Urinary bladder (tissue), 4 donors: Measurements from ENCODE around the gene CRHR2. TPM values are rescaled to one million over a fixed set of nuclear protein-coding genes. Genes with fewer than 3 reads are reported as not detected.
"Not testable (repeated sequence)": the region's sequence is repeated elsewhere in the genome, so short reads cannot be mapped to it uniquely, and the experiment has no call there.

Source experiments
- DNase-seq: peaks from one replicate; pipeline ENCODE4 v3.0.0-alpha.2; 2015; ENCODE audit errors: extremely low spot score
- H3K27ac ChIP-seq: one replicate; pipeline ENCODE4 v1.5.1; 2013; ENCODE audit warnings: low read depth, mild to moderate bottlenecking, moderate library complexity
- H3K36me3 ChIP-seq: one replicate; pipeline ENCODE4 v1.6.1; 2013; ENCODE audit warnings: mild to moderate bottlenecking, moderate library complexity; ENCODE audit not compliant: insufficient read depth
- H3K4me1 ChIP-seq: one replicate; pipeline ENCODE4 v1.6.1; 2013; ENCODE audit warnings: mild to moderate bottlenecking, moderate library complexity; ENCODE audit not compliant: insufficient read depth
- H3K4me3 ChIP-seq: one replicate; pipeline ENCODE4 v1.5.1; 2013; ENCODE audit warnings: low read depth, low read length
- WGBS: extraction: QIAGEN DNeasy Blood & Tissue Kit; methylation state at CpG from one replicate; pipeline ENCODE4 v1.1.7; 2013; 5-methylcytosine and 5-hydroxymethylcytosine counted together
- polyA plus RNA-seq: library from polyadenylated mRNA; stranded (reverse); fragments of 200-250 nt; gene quantifications from one replicate; pipeline ENCODE4 v1.2.3, GENCODE V29; 2013
- total RNA-seq: library from RNA; depleted of rRNA; stranded (reverse); fragments of >200 nt; gene quantifications from one replicate; pipeline ENCODE4 v1.2.3, GENCODE V29; 2014
- donor health status: healthy with polysubstance abuse.
- donor health status: healthy.

Gene CRHR2
- total RNA-seq (0.16 TPM), polyA plus RNA-seq (0.03 TPM)

DNA sequence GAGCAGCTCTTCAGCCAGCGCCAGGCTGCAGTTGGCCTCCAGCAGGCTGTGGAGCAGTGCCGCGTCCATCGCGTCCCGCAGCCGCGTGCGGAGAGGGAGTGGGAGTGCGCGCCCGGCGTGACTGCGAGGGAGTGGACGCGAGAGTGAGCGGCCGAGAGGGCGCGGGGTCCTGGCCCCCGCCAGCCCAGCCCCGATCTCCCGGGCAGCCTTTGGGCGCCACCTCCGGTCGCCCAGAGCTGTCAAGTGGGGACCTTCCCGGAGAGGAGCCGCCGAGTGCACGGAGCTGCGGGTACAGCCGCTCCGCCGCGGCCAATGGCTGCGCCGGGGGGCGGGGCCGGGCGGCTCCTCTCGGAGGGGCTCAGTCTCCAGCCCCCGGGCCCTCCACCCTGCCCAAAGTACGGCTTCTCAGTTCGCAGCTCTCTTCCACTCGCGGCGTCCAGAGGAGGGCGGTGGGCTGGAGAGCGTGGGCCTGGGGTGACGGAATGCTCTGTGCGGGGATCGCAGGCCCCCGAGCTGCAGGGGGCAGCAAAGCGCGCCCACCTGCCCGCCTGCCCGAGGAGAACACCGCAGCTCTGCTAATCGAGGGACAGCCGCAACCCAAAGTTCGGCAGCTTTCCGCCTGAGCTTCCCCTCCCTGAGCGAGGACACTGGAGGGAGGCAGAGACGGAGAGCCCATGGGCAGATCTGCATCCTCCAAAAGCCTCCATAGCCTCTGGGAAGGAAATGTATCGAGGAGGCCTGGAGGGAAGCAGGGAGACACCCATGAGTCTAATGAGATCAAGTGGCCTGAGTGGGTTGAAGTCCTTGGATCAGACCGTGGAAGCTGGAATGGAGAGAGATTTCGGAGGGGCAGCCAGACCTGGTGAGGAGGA, at the start of gene CRHR2:
TSS of gene CRHR2 (minus strand) at position 245 of the 872 bp plus-strand sequence. CDS start at position 69, 176 bp downstream.
- Histone ChIP-seq H3K4me3 (peak within 1 kb of the TSS; percentile 35), H3K27ac (no peak within 1 kb of the TSS), H3K4me1 (no peaks in the 10 kb centered on the region), H3K36me3 (no peaks in the 10 kb centered on the region)
- DNase-seq, result no peak
- 4% methylated on average over 67 of the region's 67 CpGs for WGBS

DNA sequence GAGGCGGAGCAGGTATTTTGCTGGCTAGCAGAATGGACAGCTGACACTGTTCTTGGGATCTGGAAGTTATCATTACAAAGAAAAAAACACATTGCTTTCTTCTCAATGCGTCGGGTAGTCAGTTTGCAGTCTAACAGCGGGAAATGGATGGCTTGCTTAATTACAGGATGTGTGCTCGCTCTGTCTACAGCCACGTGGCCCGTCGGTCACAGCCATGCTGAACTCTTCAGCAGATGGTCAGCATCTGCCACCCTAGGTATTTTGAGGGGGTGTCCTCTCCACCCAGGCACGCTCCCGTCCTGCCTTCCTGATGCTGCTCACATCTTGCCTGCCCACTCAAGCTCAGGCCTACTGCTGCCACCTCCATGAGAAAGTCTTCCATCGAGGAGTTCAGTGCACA, 49.3 kb upstream of the CRHR2 start:
- H3K4me1 ChIP-seq, result no peaks in the 10 kb centered on the region
- H3K27ac ChIP-seq, result no peak overlapping the region
- 57% methylated on average over 11 of the region's 11 CpGs for WGBS
- H3K4me3 ChIP-seq, result no peak overlapping the region
- no peak for DNase-seq
- H3K36me3 ChIP-seq, result no peaks in the 10 kb centered on the region

DNA sequence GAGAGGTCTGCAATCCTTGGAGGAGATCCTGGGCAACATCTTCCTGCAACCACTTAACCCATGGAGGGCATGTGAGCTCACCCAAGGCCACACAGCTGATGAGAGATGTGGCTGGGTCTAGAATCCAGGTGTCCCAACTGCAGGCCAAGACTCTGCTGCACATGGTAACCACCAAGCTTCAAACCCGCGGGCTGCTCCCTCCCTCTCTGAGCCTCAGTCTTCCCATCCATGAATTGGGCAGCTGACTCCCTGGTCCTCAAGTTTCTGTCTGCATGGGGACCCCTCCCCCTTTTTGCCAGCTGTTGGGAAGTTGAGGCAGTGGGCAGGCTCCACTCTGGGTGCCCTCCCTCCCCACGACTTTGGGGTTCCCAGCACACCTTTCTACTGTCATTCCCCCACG, 48.7 kb upstream of the CRHR2 start:
- H3K4me3 ChIP-seq, result no peak overlapping the region
- no peak for DNase-seq
- WGBS, result 80% methylated on average over 4 of the region's 4 CpGs
- no peaks in the 10 kb centered on the region for H3K36me3 ChIP-seq
- no peak overlapping the region for H3K27ac ChIP-seq
- H3K4me1 ChIP-seq, result no peaks in the 10 kb centered on the region

DNA sequence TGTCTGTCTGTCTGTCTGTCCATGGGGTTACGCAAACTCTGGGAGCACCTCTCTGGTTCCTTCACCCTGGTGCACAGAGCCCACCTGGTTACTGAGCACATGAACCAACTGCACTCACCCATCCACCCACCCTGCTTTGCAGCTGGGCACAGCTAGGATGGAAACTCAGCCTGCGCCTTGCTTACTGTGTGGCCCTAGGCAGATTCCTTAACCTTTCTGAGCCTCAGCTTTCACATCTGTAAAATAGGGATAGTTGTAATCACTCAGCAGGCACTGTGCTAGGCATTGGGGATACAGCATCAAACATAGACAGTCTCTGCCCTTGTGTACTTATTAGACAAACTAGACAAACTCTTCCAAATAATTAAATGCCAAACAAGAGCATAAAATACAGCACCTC, 47.8 kb upstream of the CRHR2 start:
- H3K4me3 ChIP-seq, result no peak overlapping the region
- no peak overlapping the region for H3K27ac ChIP-seq
- no peak for DNase-seq
- 100% methylated on average over 2 of the region's 2 CpGs for WGBS
- no peaks in the 10 kb centered on the region for H3K4me1 ChIP-seq
- H3K36me3 ChIP-seq, result no peaks in the 10 kb centered on the region

DNA sequence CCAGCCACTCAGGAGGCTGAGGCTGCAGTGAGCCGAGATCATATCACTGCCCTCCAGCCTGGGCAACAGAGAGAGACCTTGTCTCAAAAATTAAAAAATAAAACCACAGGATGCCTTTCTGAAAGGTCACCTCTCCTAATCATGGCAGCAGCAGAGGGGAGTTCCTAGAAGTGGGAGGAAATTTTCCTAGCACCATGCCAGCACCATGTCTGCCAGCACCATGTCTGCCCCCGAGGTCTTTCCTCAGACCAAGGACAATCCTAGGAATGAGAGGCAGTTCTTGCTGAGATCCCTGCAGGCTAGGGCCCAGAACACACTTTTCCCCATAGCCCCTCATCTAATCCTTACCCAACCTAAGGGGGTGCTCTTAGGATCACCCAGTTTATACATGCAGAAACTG, 47.4 kb upstream of the CRHR2 start:
- DNase-seq, result no peak
- Histone ChIP-seq H3K27ac (no peak overlapping the region), H3K36me3 (no peaks in the 10 kb centered on the region), H3K4me3 (no peak overlapping the region), H3K4me1 (no peaks in the 10 kb centered on the region)
- 73% methylated on average over 2 of the region's 2 CpGs for WGBS

DNA sequence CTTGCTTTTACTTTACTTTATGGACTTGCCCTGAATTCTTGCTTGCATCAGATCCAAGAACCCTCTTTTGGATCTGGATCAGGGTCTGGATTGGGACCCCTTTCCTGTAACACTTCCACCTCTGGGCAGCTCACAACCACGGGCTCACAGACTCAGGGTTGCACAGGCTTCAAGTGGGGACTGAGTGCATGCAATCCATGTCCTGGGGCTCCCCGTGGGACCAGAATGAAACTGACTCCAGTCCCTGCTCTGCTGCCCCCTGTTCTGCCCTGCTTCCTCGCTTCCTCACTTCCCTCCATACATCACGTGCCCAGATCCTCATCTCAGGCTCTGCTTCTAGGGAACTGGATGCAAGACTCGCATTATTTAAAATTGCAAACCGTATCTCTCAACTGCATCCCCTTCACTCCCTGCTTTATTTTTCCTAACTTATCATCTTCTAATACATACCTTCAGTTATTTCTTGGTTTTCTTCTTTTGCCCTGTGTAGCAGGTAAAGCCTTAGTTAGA, 46.4 kb upstream of the CRHR2 start:
- Histone ChIP-seq H3K36me3 (no peaks in the 10 kb centered on the region), H3K27ac (no peak overlapping the region), H3K4me3 (no peak overlapping the region), H3K4me1 (no peaks in the 10 kb centered on the region)
- 68% methylated on average over 6 of the region's 6 CpGs for WGBS
- DNase-seq, result no peak

DNA sequence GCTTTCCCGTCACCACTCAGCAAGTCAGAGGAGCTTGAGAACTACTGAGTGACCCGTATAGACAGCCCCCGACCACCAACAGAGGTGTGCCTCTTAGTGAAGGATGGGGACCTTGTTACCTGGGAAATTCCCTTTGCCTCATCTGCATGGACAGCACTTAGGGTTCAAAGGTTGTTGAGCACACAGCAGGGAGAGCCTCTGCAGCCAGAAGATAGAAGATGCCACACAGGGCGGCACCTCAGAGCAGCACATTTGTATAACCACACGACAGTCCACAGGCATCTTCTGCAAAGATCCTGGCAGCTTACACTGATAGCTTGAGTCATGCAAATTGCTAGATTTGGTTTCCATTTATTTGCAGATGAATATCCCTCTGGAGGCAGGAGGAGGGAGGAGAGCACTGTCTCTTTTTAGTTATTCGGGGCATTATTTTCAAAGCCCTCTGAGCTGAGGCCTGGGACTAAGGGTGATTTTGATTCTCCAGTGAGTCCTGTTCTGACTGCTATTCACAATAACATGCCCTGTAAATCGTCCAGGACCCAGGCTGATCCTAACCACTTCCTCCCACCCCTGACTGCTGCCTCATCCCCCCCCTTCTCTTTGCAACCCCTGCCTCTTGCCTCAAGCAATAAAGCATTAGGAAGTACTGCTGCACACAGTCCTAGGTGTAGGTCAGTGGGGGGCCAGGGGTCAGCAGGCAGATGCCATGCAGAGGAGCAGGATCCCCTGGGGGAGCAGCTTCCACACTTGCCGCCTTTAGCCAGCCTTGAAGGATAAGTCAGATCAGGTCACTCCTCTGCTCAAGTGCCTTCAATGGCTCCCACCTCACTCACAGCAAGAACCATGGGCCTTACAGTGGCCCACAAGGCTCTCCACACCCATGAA, 45.0 kb upstream of the CRHR2 start:
- Histone ChIP-seq H3K4me1 (no peaks in the 10 kb centered on the region), H3K36me3 (no peaks in the 10 kb centered on the region), H3K4me3 (no peak overlapping the region), H3K27ac (no peak overlapping the region)
- 59% methylated on average over 8 of the region's 8 CpGs for WGBS
- no peak for DNase-seq

DNA sequence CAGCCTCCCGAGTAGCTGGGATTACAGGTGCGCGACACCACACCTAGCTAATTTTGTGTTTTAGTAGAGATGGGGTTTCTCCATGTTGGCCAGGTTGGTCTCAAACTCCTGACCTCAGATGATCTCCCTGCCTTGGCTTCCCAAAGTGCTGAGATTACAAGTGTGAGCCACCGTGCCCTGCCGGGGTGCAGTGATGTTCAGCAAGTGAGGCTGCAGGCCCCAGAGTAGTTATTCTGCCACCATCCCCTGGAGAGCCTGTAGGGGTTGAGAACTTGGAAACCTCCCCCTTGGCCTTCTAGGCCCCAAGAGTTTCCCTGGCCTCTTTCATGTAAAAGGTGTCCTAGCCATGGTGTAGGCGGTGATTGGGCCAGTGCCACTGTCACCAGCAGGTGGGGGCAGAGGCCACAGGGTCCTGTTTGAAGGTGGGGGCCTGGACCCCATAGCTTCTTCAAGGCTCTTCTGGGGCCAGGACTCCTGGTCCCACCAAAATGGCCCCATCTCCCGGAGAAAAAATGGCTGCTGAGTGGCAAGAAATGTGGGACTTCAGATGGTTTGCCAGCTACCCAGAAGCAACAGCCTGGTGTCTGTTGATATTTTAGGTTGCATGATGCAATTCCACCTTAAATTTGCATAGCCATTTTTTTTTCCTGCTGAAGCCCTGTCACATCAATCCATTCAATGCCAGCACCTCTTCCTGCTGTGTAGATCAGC, 44.2 kb upstream of the CRHR2 start:
- Histone ChIP-seq H3K27ac (no peak overlapping the region), H3K4me3 (no peak overlapping the region), H3K4me1 (no peaks in the 10 kb centered on the region), H3K36me3 (no peaks in the 10 kb centered on the region)
- no peak for DNase-seq
- WGBS, result 94% methylated on average over 7 of the region's 7 CpGs

DNA sequence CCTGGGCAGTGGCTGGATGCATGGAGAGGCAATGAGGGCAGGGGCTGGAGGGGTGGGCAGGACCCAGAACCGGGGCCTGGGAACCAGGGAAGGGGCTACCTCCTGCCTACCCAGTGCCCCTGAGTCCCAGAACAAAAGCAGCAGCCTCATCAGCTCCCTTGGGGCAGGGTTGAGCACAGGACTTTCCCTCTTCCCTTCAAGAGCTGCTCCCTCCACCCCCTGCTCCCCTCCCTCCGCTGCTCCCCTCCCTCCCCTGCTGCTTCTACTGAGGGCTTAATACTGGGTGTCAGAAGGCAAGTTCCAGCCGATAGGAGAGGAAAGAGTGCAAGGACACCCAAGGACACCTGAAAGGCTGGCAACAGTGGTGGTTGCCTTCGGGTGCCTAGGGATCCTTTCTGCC, 41.5 kb upstream of the CRHR2 start:
- WGBS, result 58% methylated on average over 4 of the region's 4 CpGs
- no peak for DNase-seq
- Histone ChIP-seq H3K4me3 (no peak overlapping the region), H3K4me1 (no peaks in the 10 kb centered on the region), H3K36me3 (no peaks in the 10 kb centered on the region), H3K27ac (no peak overlapping the region)

DNA sequence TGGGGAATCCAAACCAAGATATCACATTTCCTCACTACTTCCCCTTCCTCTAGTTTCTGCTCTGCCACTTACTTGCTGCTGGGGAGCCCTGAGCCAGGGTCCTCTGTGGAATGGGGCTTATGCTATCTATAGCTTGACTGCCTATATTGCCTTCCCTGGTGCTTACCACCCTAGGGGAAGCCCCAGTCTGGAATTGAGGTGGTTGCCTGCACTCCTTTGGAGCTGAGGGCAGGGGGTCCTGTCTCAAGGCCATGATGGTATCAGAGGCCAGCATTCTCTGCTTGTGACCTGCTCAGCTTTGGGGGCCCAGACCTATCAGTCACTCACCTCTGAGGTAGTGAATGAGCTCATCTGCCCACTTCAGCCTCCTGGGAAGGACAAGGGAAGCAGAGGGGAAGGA, 40.4 kb upstream of the CRHR2 start:
- Histone ChIP-seq H3K27ac (no peak overlapping the region), H3K36me3 (no peaks in the 10 kb centered on the region), H3K4me1 (no peaks in the 10 kb centered on the region), H3K4me3 (no peak overlapping the region)
- DNase-seq, result no peak

DNA sequence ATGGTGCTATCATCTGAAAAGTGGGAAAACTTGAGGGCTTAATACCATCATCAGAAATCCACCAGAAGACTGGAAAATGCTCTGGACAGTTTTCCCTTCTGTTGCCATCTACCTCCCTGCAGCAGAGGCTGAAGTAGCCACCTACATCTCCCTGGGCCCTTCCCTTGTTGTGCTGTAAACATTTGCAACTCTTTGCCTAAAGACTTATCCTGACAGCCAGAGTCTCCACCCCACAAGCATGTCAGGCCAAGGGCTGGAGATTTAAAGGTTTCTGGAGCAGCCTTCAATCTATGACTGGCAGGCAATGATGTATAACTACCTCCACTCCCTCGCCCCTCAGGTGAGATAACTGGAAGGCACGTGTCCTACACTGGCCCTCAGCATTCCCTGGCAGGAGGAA, 39.9 kb upstream of the CRHR2 start:
- Histone ChIP-seq H3K36me3 (no peaks in the 10 kb centered on the region), H3K4me1 (no peaks in the 10 kb centered on the region), H3K27ac (no peak overlapping the region), H3K4me3 (no peak overlapping the region)
- 72% methylated on average over 2 of the region's 2 CpGs for WGBS
- no peak for DNase-seq

DNA sequence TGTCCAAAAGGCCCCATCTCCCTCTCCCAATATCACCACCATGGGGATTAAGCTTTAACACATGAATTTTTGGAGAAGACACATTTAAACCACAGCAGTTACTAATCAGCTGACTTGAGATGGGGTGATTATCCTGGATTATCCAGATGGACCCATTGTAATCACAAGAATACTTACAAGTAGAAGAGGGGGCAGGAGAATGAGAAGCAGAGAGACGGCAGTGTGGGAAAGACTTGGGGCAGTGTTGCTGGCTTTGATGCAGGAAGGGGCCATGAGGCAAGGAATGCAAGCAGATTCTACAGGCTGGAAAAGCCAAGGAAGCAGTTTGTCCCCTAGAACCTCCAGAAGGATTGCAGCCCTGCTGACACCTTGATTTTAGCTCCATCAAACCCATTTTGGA, 39.0 kb upstream of the CRHR2 start:
- no peak overlapping the region for H3K4me3 ChIP-seq
- no peak for DNase-seq
- no peak overlapping the region for H3K27ac ChIP-seq
- no peaks in the 10 kb centered on the region for H3K4me1 ChIP-seq
- H3K36me3 ChIP-seq, result no peaks in the 10 kb centered on the region
- WGBS, result 77% methylated on average over 1 of the region's 1 CpG

DNA sequence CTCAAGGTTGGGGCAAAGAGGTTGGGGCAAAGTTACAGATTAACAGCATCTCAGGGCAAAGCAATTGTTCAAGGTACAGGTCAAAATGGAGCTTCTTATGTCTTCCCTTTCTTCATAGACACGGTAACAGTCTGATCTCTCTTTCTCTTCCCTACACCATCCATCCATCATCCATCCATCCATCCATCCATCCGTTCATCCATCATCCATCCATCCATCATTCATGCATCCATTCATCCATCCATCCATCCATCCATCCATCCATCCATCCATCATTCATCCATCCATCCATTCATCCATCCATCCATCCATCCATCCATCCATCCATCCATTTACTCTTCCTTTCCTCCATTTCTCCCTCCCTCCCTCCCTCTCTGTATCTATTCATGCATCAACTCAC, 37.2 kb upstream of the CRHR2 start:
- not testable (repeated sequence) for H3K36me3 ChIP-seq, DNase-seq, H3K4me1 ChIP-seq, H3K4me3 ChIP-seq, H3K27ac ChIP-seq
- 85% methylated on average over 2 of the region's 2 CpGs for WGBS
